Measurements from ENCODE around the gene COQ10B.

The COQ10B gene

DNA sequence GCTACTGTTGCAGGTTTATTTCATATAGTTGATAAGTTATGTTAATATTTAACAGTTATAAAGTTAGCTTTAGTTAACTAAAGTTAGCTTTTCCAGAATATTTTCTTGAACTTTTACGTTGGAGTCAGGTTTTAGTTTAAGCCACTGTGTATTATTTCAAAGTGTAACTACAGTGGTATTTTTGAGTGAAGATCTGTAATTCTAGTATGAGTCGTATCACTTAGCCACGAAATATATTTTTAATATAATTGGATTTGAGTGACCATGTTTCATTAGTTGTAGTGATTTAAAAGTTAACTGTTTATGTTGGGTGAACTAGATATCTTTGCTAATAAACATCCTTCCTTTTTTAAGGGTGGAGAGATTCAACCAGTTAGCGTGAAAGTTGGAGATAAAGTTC lies 49.3 kb downstream of the COQ10B start:
- no peak for DNase-seq

DNA sequence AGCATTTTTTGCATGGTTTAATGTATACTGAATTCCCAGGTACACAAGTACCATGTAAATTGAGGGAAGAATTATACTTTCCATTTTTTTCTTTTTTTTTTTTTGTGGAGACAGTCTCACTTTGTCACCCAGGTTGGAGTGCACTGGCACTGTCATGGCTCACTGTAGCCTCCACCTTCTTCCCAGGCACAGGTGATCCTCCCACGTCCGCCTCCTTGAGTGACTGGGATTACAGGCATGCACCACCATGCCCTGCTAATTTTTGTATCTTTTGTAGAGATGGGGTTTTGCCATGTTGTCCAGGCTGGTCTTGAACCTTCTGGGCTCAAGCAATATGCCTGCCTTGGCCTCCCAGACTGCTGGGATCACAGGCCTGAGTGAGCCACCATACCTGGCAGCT lies 50.6 kb downstream of the COQ10B start:
- DNase-seq, result no peak

DNA sequence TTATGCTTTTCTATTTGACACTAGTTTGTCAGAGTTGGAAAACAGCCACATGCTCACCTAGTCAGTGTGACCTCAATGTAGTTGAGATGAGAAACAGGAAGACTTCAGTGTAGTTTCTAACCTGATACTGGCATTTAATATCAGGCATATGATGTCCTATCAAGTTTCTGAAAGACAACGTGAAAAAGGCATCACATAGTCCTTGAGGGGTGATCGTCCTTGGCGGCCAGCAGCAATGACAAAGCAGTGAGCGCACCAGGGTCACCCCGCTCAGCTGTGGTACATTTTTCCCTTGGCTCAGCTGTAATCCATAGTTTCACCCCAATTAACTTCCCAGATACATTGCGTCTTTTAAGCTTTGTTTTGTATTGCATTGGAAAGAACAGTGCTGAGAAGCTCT lies 51.2 kb downstream of the COQ10B start:
- DNase-seq, result no peak

DNA sequence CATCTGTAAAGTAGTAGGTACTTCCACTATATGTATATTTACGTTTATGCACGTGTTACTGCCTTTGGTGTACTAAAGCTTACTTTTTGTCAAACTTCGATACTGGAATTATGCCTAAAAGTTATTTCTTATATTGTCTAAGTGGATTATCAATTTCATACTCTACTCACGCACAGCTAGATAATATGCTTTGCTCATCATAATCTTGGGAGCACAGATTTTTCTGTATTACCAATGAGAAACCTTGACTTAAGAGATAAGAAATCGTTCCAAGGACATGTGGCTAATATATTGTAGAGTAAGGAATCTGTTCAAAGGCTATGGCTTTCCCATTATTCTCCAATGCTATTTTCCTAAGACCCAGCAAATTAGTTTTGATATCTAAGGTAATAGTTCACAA lies 53.3 kb downstream of the COQ10B start:
- no peak for DNase-seq

DNA sequence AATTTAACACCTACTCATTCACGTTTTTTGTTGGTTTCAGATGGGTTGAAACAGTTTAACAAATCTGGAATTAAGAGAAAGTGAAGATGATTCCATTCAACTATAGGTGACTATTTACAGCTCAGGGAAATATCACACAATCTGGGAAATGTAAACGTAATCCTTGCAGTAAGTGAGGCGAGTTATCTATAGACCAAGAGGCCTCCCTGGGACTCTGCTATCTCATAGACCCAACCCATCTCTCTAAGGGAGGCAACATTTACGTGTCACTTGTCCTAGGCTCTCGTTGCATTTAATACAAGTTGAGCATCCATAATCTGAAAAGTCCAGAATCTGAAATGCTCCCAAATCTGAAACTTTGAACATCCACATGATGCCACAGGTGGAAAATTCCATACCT lies 60.6 kb downstream of the COQ10B start:
- no peak for DNase-seq

DNA sequence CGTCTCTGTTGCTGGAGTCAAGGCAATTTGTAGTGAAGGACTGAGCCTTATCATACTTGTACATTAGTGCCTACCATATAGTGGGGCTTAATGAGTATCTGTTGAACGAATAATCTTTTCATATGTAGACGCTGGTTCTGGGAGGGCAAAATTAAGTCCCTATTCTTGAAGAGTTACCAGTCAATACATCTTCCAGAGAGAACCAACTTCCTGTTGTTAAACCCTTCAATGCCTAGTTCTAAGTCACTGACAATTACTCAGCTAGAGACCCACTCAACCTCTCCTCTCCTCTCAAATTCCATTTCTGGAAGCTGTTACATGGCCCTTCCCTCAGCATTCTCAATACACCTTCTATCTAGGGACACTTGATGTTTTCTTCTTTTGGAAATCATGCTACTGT lies 61.4 kb downstream of the COQ10B start:
- no peak for DNase-seq

DNA sequence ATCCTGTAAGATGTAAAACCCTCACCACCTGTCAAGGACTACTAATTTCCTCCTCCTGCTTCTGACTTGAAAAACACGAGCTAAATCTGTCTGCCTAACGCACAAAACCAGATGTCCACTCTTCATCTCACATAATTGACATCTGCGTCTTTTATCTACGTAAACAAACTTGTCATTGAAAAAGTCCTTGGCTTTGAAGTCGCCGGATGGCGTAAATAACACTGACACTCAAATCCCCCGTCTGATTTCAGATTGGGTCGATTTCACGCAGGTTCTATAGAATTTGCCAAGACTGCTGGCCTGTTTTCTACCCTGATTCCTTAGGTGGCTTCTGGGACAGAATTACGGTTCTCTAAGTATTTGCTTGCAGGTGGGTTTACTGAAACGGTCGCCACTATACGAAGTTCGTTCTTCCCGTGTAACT lies 62.0 kb downstream of the COQ10B start:
- no peak for DNase-seq

DNA sequence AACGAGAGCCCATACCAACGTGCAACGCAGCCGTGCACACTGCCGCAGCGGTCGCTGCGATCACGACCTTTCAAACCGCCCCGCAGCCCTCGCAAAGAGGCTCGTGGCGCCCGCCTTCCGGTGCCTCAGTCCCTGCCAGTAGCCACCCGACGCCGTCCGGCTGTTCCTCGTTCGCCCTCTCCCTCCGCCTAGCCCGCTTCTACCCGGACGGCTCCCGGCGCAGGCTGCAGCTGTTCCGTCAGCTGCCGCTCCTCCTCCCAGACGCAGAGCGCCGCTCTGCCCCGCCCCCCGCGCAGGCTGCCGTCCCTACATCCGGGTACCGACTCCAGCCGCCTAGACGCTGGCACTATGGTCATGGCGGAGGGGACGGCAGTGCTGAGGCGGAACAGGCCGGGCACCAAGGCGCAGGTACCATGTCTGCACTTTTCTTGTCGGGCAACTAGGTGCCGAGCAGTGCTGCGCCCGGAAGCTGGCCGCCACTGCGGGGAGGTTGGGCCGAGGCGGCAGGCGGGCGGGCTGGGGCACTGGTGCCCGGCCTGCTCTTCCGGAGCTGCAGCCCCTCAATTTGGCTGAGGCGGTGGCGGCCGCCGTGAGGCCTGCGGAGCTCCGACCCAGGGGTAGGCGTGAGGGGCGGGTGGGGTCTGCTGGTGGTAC lies 62.5 kb downstream of the COQ10B start, which contains the start of gene MOB4:
Gene MOB4 (plus strand): TSS at position 328 of the 654 bp plus-strand sequence. CDS start 21 bp downstream, at position 349.
- DNase-seq, result peak; percentile 98

DNA sequence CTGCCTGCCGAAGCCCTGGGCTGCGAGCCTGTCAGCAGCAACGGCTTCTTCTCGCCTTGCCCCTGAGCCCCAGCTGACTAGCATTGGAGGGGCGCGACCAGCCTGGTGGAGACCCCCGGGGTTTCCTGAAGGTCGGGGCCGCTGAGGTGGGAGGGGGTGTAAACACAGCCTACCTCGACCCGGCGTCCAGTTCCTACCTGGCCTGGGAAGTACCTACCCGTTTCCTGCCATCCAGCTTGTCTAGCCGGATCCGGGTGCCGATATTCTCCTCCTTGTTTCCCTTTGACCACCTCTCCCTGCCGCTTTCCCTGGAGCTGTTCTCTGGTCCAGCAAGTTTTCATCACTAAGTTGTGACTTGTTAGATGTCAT lies 63.0 kb downstream of the COQ10B start:
- no peak for DNase-seq

DNA sequence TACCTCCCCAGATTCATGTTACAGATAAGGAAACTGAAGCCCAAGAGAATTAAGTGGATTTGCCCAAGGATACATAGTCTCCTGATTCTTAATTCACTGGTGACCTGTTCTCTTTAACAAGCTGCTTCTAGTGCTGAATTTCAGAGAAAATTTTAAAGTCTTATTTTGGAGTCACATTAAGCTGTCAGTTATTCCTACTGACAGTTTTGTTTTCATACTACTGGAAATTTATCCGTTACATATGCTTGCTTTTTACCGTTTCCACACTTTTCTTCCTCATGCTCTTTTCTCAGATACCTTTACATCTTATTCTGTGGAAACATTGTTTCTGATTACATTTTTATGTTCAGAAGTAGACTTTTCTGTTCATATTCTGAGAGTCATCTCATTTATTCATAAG lies 63.8 kb downstream of the COQ10B start:
- no peak for DNase-seq
